Stimulated activated CD8-positive, alpha-beta memory T cell treated with anti-CD3 and anti-CD28 coated beads, Interleukin-7, amount 100 ng/mL, for 1 hour (primary cell): ENCODE data around the gene MTHFD2.
"Not testable (repeated sequence)": the region's sequence is repeated elsewhere in the genome, so short reads cannot be mapped to it uniquely, and the experiment has no call there.

Source experiments
- DNase-seq, 2 donors: peaks; one replicate each; pipeline ENCODE4 v3.0.0-alpha.2; 2020; ENCODE audit warnings: low read depth in 2 of 2

The MTHFD2 gene

GRCh38 chr2:74197049-74197448 lies 1.4 kb upstream of the MTHFD2 start:
- DNase-seq: no peak

- DNase-seq: no peak
These were observed 373 bp upstream of the MTHFD2 start for GRCh38 chr2:74198023-74198460.

- no peak for DNase-seq
These were observed 873 bp downstream of the MTHFD2 start for GRCh38 chr2:74199275-74199701.

GRCh38 chr2:74199871-74200305 lies 1.5 kb downstream of the MTHFD2 start:
- no peak for DNase-seq

GRCh38 chr2:74201196-74201595 lies 2.8 kb downstream of the MTHFD2 start:
- no peak for DNase-seq

- DNase-seq: no peak
These were observed 3.2 kb downstream of the MTHFD2 start for GRCh38 chr2:74201596-74201995.

- DNase-seq: no peak
These were observed 6.0 kb downstream of the MTHFD2 start for GRCh38 chr2:74204436-74204835.

- no peak for DNase-seq
These were observed 6.7 kb downstream of the MTHFD2 start for GRCh38 chr2:74205113-74205512.

GRCh38 chr2:74205596-74205995 lies 7.2 kb downstream of the MTHFD2 start:
- DNase-seq: no peak

- no peak for DNase-seq
These were observed 7.8 kb downstream of the MTHFD2 start for GRCh38 chr2:74206180-74206688.

GRCh38 chr2:74212702-74213410 lies 14.4 kb downstream of the MTHFD2 start:
- no peak for DNase-seq

GRCh38 chr2:74215771-74216170 lies 17.4 kb downstream of the MTHFD2 start:
- DNase-seq: not testable (repeated sequence)

- DNase-seq: no peak
These were observed 18.2 kb downstream of the MTHFD2 start for GRCh38 chr2:74216642-74217041.

- DNase-seq: no peak
These were observed 21.6 kb downstream of the MTHFD2 start for GRCh38 chr2:74219846-74220486.

GRCh38 chr2:74221091-74221490 lies 22.7 kb downstream of the MTHFD2 start:
- DNase-seq: no peak

GRCh38 chr2:74221604-74222299 lies 23.3 kb downstream of the MTHFD2 start:
- DNase-seq: no peak

GRCh38 chr2:74222300-74222650 lies 23.9 kb downstream of the MTHFD2 start:
- no peak for DNase-seq

- no peak for DNase-seq
These were observed 25.7 kb downstream of the MTHFD2 start for GRCh38 chr2:74223941-74224770.

GRCh38 chr2:74225698-74226459 lies 27.5 kb downstream of the MTHFD2 start:
- no peak for DNase-seq

GRCh38 chr2:74226648-74227213 lies 28.3 kb downstream of the MTHFD2 start:
- DNase-seq: no peak

- DNase-seq: no peak
These were observed 29.2 kb downstream of the MTHFD2 start for GRCh38 chr2:74227646-74228045.
